B cell (primary cell): Measurements from ENCODE around the gene EVX1. TPM values are rescaled to one million over a fixed set of nuclear protein-coding genes. Genes with fewer than 3 reads are reported as not detected.

Experiments used
- ATAC-seq: fragments of 200-7000 bp; cut with Tn5 transposase; one replicate; pipeline ENCODE4 v1.10.0; 2021; ENCODE audit warnings: low read depth, mild to moderate bottlenecking, moderate number of reproducible peaks, moderate library complexity
- CTCF ChIA-PET: fragments of 350-600 bp; sonication (Branson Sonifier 250); formaldehyde crosslinking; loops from one replicate; lab custom pipeline; 2021; ENCODE audit warnings: antibody characterized with exemption, inconsistent platforms; lab: Charles Lee
- POLR2A ChIA-PET: fragments of 350-600 bp; sonication (Branson Sonifier 250); formaldehyde crosslinking; loops from one replicate; lab custom pipeline; 2021; ENCODE audit warnings: antibody characterized with exemption; lab: Charles Lee
- DNase-seq: peaks from one replicate; pipeline ENCODE4 v3.0.0; 2013
- H2AFZ ChIP-seq: 2 replicates; pipeline ENCODE4 v1.6.1; 2012; ENCODE audit warnings: mild to moderate bottlenecking, low read depth, low read length; ENCODE audit not compliant: insufficient read depth, poor library complexity, severe bottlenecking
- H3K27ac ChIP-seq, 2 donors: 1 replicate in 1 of 2; 2 replicates in 1 of 2; pipeline ENCODE4 v1.5.1; 2012 to 2013; ENCODE audit warnings: low read length in 2 of 2, mild to moderate bottlenecking in 2 of 2, moderate library complexity in 1 of 2
- H3K27me3 ChIP-seq, 4 experiments: fragments of 200-600 bp in 1 of 4; sonication (generic) in 1 of 4; replicated peaks in 1 of 4; 1 replicate in 2 of 4; 2 replicates in 2 of 4; pipeline versions ENCODE4 v1.6.1 to v1.7.0; 2013 to 2016; ENCODE audit warnings: low read length in 3 of 4, mild to moderate bottlenecking in 2 of 4, mixed read lengths in 1 of 4, moderate library complexity in 1 of 4; ENCODE audit not compliant: insufficient read depth in 4 of 4, control insufficient read depth in 3 of 4; ENCODE audit errors: control extremely low read depth in 1 of 4
- H3K36me3 ChIP-seq, 2 experiments: replicated peaks in 1 of 2; 1 replicate in 1 of 2; 2 replicates in 1 of 2; pipeline versions ENCODE4 v1.6.1 to v1.7.1; 2013; ENCODE audit warnings: low read length in 1 of 2; ENCODE audit not compliant: insufficient read depth in 2 of 2, control insufficient read depth in 1 of 2; ENCODE audit errors: control extremely low read depth in 1 of 2, extremely low read depth in 1 of 2
- H3K4me1 ChIP-seq, 2 donors: fragments of 200-600 bp in 1 of 2; sonication (generic) in 1 of 2; 1 replicate in 1 of 2; 2 replicates in 1 of 2; pipeline versions ENCODE4 v1.5.1 to v1.6.1; 2013 to 2017; ENCODE audit warnings: low read length in 2 of 2; ENCODE audit not compliant: control insufficient read depth in 2 of 2, insufficient read depth in 2 of 2
- H3K4me2 ChIP-seq: replicated peaks from 2 replicates; pipeline ENCODE3; 2012; ENCODE audit warnings: mild to moderate bottlenecking, low read depth, low read length; ENCODE audit not compliant: poor library complexity, severe bottlenecking
- H3K4me3 ChIP-seq, 5 experiments: fragments of 200-600 bp in 1 of 5; sonication (generic) in 1 of 5; 1 replicate in 3 of 5; 2 replicates in 2 of 5; pipeline versions ENCODE4 v1.5.1 to v1.7.0; 2011 to 2016; ENCODE audit warnings: low read length in 4 of 5, mild to moderate bottlenecking in 4 of 5, low read depth in 2 of 5, control low read depth in 1 of 5, moderate library complexity in 1 of 5; ENCODE audit not compliant: insufficient read depth in 1 of 5; ENCODE audit errors: control extremely low read depth in 1 of 5, extremely low read depth in 1 of 5
- H3K79me2 ChIP-seq: fragments of 200-600 bp; sonication (generic); one replicate; pipeline ENCODE4 v1.6.0; 2016; ENCODE audit warnings: low read length; ENCODE audit not compliant: control insufficient read depth, insufficient read depth
- H3K9ac ChIP-seq: fragments of 200-600 bp; sonication (generic); 2 replicates; pipeline ENCODE4 v1.6.1; 2017; ENCODE audit warnings: mild to moderate bottlenecking, low read length, moderate library complexity
- H3K9me3 ChIP-seq, 3 donors: one replicate each; pipeline versions ENCODE4 v1.6.1 to v1.7.1; 2013; ENCODE audit warnings: low read length in 2 of 3; ENCODE audit not compliant: control insufficient read depth in 2 of 3, insufficient read depth in 1 of 3; ENCODE audit errors: control extremely low read depth in 1 of 3
- H4K20me1 ChIP-seq: 2 replicates; pipeline ENCODE4 v1.6.0; 2012; ENCODE audit warnings: mild to moderate bottlenecking, low read length; ENCODE audit not compliant: insufficient read depth, control insufficient read depth, poor library complexity, severe bottlenecking
- H3K27ac Mint-ChIP-seq: one replicate; pipeline ENCODE4 v1.8.0; 2021; ENCODE audit warnings: mixed read lengths
- H3K27me3 Mint-ChIP-seq: one replicate; pipeline ENCODE4 v1.8.0; 2021; ENCODE audit warnings: mixed read lengths
- H3K4me1 Mint-ChIP-seq: one replicate; pipeline ENCODE4 v1.8.0; 2021; ENCODE audit warnings: mixed read lengths
- H3K4me3 Mint-ChIP-seq: one replicate; pipeline ENCODE4 v1.8.0; 2021; ENCODE audit warnings: mixed read lengths
- H3K9me3 Mint-ChIP-seq: one replicate; pipeline ENCODE4 v1.8.0; 2022; ENCODE audit warnings: mixed read lengths; ENCODE audit not compliant: insufficient read depth
- EZH2 ChIP-seq: IDR thresholded peaks from 2 replicates; pipeline ENCODE4 v1.6.1; 2012; ENCODE audit warnings: borderline replicate concordance, low read depth, mild to moderate bottlenecking, moderate library complexity, low read length; ENCODE audit not compliant: insufficient read depth, poor library complexity, severe bottlenecking
- WGBS: methylation state at CpG from one replicate; pipeline ENCODE4 v1.1.5; 2013; ENCODE audit warnings: missing lambda C conversion rate; ENCODE audit not compliant: insufficient coverage; 5-methylcytosine and 5-hydroxymethylcytosine counted together
- intact Hi-C: fragments of 100-400 bp; cut with micrococcal nuclease; formaldehyde crosslinking; loops from one replicate; pipeline ENCODE4 v1.10.0; 2022
- polyA plus RNA-seq: library from polyadenylated mRNA; depleted of rRNA; stranded (reverse); fragments of >200 nt; gene quantifications from 2 replicates; pipeline ENCODE4 v1.2.3, GENCODE V29; 2012
- total RNA-seq, 2 donors: library from RNA; stranded (reverse); fragments of 120-200 nt in 1 of 2; gene quantifications; 1 replicate in 1 of 2; 2 replicates in 1 of 2; pipeline versions ENCODE4 v1.2.3 to v1.2.4, GENCODE V29; 2013 to 2022
- TF ChIP-seq, protein P1 (sequence below): fragments of 200-600 bp; IDR thresholded peaks from one replicate; pipeline ENCODE4 v1.8.0; 2022; ENCODE audit warnings: antibody characterized with exemption, mild to moderate bottlenecking

The EVX1 gene
- total and polyA plus RNA-seq, 2 donors (not counting 1 experiment from before 2014, with no cell fraction given) = not detected

- peaks cover 0 to 48% (median 25%) of the 10 kb centered on the region in 4 experiments for H3K27me3 ChIP-seq
- WGBS = 91% methylated on average over 4 of the region's 4 CpGs
- CTCF ChIA-PET = no interaction called here
- H2AFZ ChIP-seq = no peak overlapping the region
- H4K20me1 ChIP-seq = no peaks in the 10 kb centered on the region
- intact Hi-C loops = no loop called here
- no peaks in the 10 kb centered on the region for H3K36me3 ChIP-seq
- no peak overlapping the region for H3K27ac ChIP-seq
- no peaks in the 10 kb centered on the region for H3K9me3 Mint-ChIP-seq
- no peak overlapping the region for H3K27ac Mint-ChIP-seq
- DNase-seq (no peak), ATAC-seq (no peak)
- POLR2A ChIA-PET = no interaction called here
- H3K79me2 ChIP-seq = no peaks in the 10 kb centered on the region
- no peak overlapping the region for H3K4me3 Mint-ChIP-seq
- H3K9ac ChIP-seq = no peak overlapping the region
- no peaks in the 10 kb centered on the region for H3K9me3 ChIP-seq
- H3K27me3 Mint-ChIP-seq = peaks cover 59% of the 10 kb centered on the region
- no peak overlapping the region for H3K4me2 ChIP-seq
- no peaks in the 10 kb centered on the region for H3K4me1 Mint-ChIP-seq
- no peak for TF ChIP-seq EZH2
- TF ChIP-seq, protein P1, sequence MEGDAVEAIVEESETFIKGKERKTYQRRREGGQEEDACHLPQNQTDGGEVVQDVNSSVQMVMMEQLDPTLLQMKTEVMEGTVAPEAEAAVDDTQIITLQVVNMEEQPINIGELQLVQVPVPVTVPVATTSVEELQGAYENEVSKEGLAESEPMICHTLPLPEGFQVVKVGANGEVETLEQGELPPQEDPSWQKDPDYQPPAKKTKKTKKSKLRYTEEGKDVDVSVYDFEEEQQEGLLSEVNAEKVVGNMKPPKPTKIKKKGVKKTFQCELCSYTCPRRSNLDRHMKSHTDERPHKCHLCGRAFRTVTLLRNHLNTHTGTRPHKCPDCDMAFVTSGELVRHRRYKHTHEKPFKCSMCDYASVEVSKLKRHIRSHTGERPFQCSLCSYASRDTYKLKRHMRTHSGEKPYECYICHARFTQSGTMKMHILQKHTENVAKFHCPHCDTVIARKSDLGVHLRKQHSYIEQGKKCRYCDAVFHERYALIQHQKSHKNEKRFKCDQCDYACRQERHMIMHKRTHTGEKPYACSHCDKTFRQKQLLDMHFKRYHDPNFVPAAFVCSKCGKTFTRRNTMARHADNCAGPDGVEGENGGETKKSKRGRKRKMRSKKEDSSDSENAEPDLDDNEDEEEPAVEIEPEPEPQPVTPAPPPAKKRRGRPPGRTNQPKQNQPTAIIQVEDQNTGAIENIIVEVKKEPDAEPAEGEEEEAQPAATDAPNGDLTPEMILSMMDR = no peak
- H3K4me1 ChIP-seq = no peaks in the 10 kb centered on the region
- H3K4me3 ChIP-seq = no peak overlapping the region
Measured at GRCh38 chr7:27229448-27229847, 13.2 kb upstream of the EVX1 start.

DNA sequence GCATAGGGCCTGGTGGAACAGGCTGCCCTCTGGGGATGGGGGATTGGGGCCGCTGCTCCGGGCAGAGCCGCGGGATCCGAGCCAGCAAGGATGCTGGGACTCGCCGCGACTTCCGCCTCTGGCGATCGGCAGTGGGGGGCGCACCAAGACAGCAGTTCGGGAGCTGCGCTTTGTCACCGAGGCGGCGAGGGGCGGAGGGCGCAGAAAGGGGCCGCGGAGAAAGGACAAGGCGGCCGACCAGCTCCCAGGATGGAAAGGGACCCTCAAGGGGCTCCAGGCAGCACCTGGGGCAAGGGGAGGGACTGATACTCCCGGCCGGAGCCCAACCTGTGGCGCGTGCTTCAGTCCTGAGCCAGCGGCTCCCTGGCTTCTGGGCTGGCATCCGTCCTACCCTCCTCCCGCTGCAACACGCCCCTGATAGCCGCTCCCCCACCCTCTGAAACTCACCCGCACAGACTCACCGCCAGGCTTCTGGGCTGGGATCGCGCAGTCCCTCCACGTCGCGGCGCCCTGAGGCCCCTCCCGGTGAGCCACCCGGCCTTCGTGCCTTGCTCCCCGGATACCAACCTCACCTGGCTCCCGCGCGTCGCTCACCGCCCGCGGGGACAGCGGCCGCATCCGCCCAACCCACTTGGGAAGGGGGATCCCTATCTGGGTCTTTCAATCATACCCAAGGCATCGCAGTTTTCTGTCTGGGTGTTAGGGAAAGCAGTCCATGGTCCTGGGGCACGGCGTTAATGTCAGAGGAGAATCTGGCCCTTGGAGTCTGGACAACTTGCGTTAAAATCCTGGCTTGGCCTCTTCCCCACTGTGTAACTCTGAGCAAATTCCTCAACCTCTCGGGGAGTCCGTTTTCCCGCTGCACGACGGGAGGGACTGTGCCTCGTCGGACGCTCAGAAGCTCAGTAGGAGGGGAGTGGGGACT is 7.0 kb upstream of the EVX1 start:
- intact Hi-C loops = no loop called here
- Histone ChIP-seq H3K4me1 (peaks cover 22 to 28% of the 10 kb centered on the region in 2 donors), H3K79me2 (no peaks in the 10 kb centered on the region), H3K36me3 (no peaks in the 10 kb centered on the region), H3K4me2 (peak overlapping the region; percentile 68), H4K20me1 (no peaks in the 10 kb centered on the region), H3K9me3 (peaks cover 0 to 32% (median 0%) of the 10 kb centered on the region in 3 donors), H3K4me3 (peak overlapping the region in 2 of 5 experiments; percentile 10 to 29), H2AFZ (peak overlapping the region; percentile 66), H3K27ac (no peak overlapping the region), H3K27me3 (peaks cover 0 to 70% (median 42%) of the 10 kb centered on the region in 4 experiments), H3K9ac (no peak overlapping the region)
- ChIA-PET POLR2A (no interaction called here), CTCF (no interaction called here)
- Mint-ChIP-seq H3K27ac (no peak overlapping the region), H3K9me3 (no peaks in the 10 kb centered on the region), H3K27me3 (peaks cover 64% of the 10 kb centered on the region), H3K4me3 (peak overlapping the region; percentile 50), H3K4me1 (peaks cover 21% of the 10 kb centered on the region)
- WGBS = 7% methylated on average over 49 of the region's 66 CpGs
- TF ChIP-seq EZH2 = peak; percentile 12
- TF ChIP-seq, protein P1 = no peak
- ATAC-seq (no peak), DNase-seq (peak; percentile 32)
